ENCODE measurements around the gene NFYC.

- TF ChIP-seq POLR2A (IDR thresholded peaks at IDR 0.05), result no peak
- TF ChIP-seq CTCF (IDR thresholded peaks at IDR 0.05), result no peak
These were observed 112.4 kb downstream of the NFYC start for GRCh38 chr1:40803902-40804301.
